Stomach smooth muscle (tissue), 2 donors: ENCODE data around the gene LRR1.
"Not testable (repeated sequence)": the region's sequence is repeated elsewhere in the genome, so short reads cannot be mapped to it uniquely, and the experiment has no call there.

ENCODE experiments used
- H3K27ac ChIP-seq: one replicate; pipeline ENCODE4 v1.7.0; 2013; ENCODE audit warnings: mild to moderate bottlenecking, low read length, inconsistent platforms
- H3K27me3 ChIP-seq, 2 donors: one replicate each; pipeline ENCODE4 v1.7.0; 2013; ENCODE audit warnings: low read length in 2 of 2; ENCODE audit not compliant: insufficient read depth in 2 of 2, control insufficient read depth in 1 of 2
- H3K36me3 ChIP-seq, 2 donors: one replicate each; pipeline ENCODE4 v1.7.0; 2013; ENCODE audit warnings: low read length in 2 of 2; ENCODE audit not compliant: control insufficient read depth in 2 of 2, insufficient read depth in 2 of 2
- H3K4me1 ChIP-seq: one replicate; pipeline ENCODE4 v1.7.0; 2013; ENCODE audit warnings: low read length; ENCODE audit not compliant: control insufficient read depth, insufficient read depth
- H3K4me3 ChIP-seq, 2 donors: one replicate each; pipeline ENCODE4 v1.7.0; 2013; ENCODE audit warnings: low read length in 2 of 2
- H3K9ac ChIP-seq, 2 donors: one replicate each; pipeline ENCODE4 v1.7.0; 2013; ENCODE audit warnings: low read length in 2 of 2, mild to moderate bottlenecking in 1 of 2
- H3K9me3 ChIP-seq, 2 donors: one replicate each; pipeline ENCODE4 v1.7.0; 2013; ENCODE audit warnings: low read length in 2 of 2; ENCODE audit not compliant: control insufficient read depth in 2 of 2
- donor health status: healthy.
- donor health status: Pancreatic carcinoma.

Gene LRR1

DNA sequence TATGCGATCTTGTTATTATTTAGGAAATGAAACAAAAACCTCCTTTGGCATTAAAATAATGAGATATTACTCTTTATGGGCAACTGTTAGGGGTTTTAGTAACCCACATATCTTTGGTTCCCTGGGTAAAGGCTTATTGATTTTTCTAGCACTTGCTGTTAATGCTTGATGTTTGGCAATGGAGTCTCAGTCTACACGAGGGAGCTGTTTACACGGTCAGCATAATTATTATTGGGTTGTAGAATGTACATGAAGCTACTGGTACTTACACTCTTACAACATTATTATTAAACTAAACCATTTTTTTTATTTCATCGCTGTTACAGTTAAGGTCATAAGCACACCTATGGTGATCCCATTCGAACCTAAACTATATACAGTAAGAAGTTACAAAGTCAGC is 24.7 kb upstream of the LRR1 start:
- no peak overlapping the region for H3K4me3 ChIP-seq
- peaks cover 7% of the 10 kb centered on the region in 2 donors for H3K36me3 ChIP-seq

DNA sequence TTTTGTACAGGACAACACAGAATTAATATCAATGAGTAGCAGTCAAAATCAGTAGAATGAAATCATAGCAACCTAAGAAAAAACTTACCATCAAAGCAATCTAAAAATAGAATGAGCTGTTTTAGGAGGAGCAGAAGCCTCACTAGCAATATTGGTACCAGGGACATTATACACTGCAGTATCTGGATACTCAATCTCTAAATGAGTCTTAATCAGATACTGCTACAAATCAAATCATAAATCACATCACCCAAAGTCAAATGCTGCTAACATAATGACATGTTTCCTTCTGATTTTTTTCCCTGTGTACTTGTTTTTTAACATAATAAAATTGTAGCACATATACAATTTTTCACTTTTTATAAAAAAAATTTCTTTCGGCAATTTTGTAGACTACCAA is 20.6 kb upstream of the LRR1 start:
- H3K27me3 ChIP-seq, result no peaks in the 10 kb centered on the region
- H3K27ac ChIP-seq, result no peak overlapping the region
- H3K9ac ChIP-seq, result no peak overlapping the region
- peaks cover 7 to 14% of the 10 kb centered on the region in 2 donors for H3K36me3 ChIP-seq
- no peaks in the 10 kb centered on the region for H3K4me1 ChIP-seq
- H3K9me3 ChIP-seq, result no peaks in the 10 kb centered on the region
- no peak overlapping the region for H3K4me3 ChIP-seq

More for the DNA sequence above, 24.7 kb upstream of the LRR1 start:
- H3K9ac ChIP-seq, result no peak overlapping the region
- no peaks in the 10 kb centered on the region for H3K9me3 ChIP-seq
- no peaks in the 10 kb centered on the region for H3K27me3 ChIP-seq
- H3K4me1 ChIP-seq, result no peaks in the 10 kb centered on the region
- H3K27ac ChIP-seq, result no peak overlapping the region

DNA sequence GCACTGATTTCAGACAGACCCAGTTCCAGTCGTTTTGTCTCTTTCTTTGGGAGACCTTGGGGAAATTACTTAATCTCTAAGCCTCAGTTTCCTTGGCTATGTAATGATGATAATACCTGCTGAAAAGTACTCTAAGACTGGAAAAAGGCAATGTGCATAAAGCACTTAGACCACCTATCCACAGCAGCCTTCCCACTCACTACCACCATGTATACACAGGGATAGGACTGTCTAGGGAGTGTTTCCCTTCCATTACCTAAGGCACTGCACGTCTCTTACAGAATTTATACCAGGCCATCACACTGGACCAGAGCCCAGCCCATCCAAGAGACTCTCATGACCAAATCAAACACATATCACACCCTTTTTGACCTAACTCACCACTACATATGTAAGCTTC is 18.9 kb upstream of the LRR1 start:
- Histone ChIP-seq H3K36me3 (peaks cover 15 to 20% of the 10 kb centered on the region in 2 donors), H3K9me3 (no peaks in the 10 kb centered on the region), H3K27me3 (no peaks in the 10 kb centered on the region), H3K9ac (no peak overlapping the region), H3K4me3 (no peak overlapping the region), H3K27ac (no peak overlapping the region), H3K4me1 (peaks cover 10% of the 10 kb centered on the region)

DNA sequence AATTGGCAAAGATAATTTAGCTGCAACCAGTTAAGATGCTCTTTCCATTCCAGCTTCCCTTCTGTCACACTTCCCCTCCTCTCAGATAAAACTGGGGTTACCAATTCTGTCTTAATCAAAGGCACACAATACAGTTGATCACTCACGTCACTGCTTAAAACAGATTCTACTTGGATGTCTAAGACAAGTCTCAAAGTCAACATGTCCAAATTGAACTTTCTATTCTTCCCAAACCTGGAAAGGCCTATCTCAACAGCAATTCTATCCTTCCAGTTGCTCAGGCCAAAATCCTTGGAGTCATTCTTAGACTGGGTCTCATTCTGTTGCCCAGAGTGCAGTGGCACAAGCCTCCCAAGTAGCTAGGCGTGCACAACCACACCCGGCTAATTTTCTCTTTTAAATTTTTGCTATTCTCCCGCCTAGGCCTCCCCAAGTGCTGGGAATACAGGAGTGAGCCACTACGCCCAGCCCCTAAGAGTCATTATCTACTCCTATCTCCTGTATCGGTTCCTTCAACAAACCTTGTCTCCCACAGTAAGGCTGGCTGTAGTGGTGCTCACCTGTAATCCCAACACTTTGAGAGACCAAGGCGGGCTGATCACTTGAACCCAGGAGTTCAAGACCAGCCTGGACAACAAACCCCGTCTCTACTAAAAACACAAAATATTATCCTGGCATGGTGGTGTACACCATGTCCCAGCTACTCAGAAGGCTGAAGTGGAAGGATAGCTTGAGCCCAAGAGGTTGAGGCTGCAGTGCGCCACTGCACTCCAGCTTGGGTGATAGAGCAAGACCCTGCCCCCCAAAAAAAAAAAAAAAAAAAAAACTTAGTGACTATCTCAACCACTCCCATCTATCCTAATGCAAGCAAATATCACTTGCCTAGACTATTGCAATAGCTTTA is 17.3 kb upstream of the LRR1 start:
- no peak overlapping the region for H3K9ac ChIP-seq
- peaks cover 12 to 17% of the 10 kb centered on the region in 2 donors for H3K36me3 ChIP-seq
- H3K4me1 ChIP-seq, result peaks cover 16% of the 10 kb centered on the region
- H3K4me3 ChIP-seq, result no peak overlapping the region
- H3K9me3 ChIP-seq, result no peaks in the 10 kb centered on the region
- H3K27ac ChIP-seq, result no peak overlapping the region
- no peaks in the 10 kb centered on the region for H3K27me3 ChIP-seq

DNA sequence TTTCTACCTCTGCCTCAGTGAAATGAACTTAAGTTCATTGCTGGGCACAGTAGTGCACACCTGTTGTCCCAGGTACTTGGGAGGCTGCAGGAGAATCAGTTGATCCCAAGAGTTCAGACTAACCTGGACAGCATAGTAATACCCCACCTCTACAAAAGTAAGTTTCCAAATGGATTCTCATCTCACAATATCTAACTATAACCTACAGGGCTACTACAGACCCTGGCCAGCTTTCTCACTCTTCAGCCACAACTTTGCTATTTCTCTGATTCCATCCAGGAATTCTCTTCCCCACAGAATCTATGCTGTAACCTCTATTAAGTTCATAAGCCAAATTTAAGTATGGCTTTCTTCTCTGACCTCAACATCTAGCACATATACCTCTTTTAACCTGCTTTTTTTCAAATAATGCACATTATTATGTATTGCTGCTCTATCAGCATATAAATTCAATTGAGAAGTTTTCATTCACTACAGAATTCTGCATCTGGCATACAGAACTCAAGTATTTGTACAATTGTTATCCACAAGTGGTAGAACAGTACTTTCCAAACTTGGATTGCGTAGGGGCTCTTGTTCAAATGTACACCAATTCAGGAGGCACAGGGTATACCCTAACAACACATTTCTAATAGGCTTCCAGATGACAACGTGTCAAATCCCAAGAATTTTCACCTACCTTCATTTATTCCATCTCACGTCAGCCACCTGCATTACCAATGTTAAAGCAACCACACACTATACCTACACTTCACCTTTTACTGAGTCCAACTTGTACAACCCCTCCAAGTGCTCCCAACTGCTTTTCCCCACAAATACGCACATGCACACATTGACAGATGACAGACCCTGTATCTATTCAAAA is 16.4 kb upstream of the LRR1 start:
- peaks cover 16% of the 10 kb centered on the region for H3K4me1 ChIP-seq
- H3K4me3 ChIP-seq, result no peak overlapping the region
- peaks cover 8 to 14% of the 10 kb centered on the region in 2 donors for H3K36me3 ChIP-seq
- no peak overlapping the region for H3K9ac ChIP-seq
- no peaks in the 10 kb centered on the region for H3K9me3 ChIP-seq
- no peaks in the 10 kb centered on the region for H3K27me3 ChIP-seq
- H3K27ac ChIP-seq, result no peak overlapping the region

DNA sequence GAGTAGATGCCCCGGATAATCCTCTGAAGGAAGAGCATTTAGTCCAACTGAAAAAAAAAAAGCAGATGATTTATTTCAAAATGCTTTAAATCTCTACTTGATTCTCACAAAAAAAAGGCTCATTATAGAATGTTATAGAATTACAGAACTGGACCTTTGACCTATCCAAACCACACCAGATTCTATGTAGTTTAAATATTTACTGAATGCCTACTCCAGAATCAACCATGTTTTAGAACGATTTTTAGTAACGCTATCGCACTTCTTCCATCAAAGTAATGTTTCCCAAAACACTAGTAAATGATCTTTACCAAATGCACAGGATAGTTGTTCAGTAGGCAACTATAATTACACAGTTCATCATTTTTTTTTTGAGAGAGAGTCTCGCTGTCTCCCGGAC is 15.1 kb upstream of the LRR1 start:
- Histone ChIP-seq H3K9ac (no peak overlapping the region), H3K36me3 (peaks cover 8 to 14% of the 10 kb centered on the region in 2 donors), H3K4me1 (peaks cover 16% of the 10 kb centered on the region), H3K27ac (no peak overlapping the region), H3K9me3 (no peaks in the 10 kb centered on the region), H3K4me3 (no peak overlapping the region), H3K27me3 (no peaks in the 10 kb centered on the region)

DNA sequence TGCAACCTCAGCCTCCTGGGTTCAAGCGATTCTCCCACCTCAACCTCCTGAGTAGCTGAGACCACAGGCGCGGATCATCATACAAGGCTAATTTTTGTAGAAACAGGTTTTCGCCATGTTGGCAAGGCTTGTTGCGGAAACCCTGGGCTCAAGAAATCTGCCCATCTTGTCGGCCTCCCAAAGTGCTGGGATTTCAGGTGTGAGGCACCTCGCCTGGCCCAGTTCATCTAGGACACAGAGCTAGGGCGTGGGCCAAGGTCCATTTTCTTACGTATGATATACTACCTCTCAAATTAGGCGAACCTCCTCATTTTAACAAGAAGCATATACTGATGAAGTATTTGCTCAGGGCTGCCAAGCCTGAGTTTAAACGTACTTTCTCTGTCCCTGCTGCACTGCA is 14.7 kb upstream of the LRR1 start:
- H3K27me3 ChIP-seq, result no peaks in the 10 kb centered on the region
- H3K4me3 ChIP-seq, result peak overlapping the region in 1 of 2 donors; percentile 8
- H3K27ac ChIP-seq, result no peak overlapping the region
- H3K4me1 ChIP-seq, result peaks cover 16% of the 10 kb centered on the region
- H3K36me3 ChIP-seq, result peaks cover 8 to 14% of the 10 kb centered on the region in 2 donors
- peak overlapping the region in 1 of 2 donors; percentile 36 for H3K9ac ChIP-seq
- H3K9me3 ChIP-seq, result no peaks in the 10 kb centered on the region

DNA sequence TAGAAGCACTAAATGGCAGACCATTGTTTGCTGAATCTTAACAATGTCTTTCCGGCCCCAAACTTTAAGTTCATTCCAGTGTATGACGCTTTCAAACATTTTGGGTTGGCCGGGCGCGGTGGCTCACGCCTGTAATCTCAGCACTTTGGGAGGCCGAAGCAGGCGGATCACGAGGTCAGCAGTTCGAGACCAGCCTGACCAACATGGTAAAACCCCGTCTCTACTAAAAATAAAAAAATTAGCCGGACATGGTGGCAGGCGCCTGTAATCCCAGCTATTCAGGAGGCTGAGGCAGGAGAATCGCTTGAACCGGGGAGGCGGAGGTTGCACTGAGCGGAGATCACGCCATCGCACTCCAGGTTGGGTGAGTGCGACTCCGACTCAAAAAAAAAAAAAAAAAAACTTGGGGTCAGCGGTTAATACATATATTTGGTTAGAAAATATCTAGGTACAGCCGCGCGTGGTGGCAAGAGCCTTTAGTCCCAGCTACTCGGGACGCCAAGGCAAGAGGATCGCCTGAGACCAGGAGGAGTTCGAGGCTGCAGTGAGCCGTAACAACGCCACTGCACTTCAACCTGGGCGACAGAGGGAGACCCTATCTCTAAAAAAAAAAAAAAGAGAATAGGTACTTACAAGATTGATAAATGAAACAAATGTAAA is 13.6 kb upstream of the LRR1 start:
- H3K27me3 ChIP-seq, H3K9me3 ChIP-seq: not testable (repeated sequence)
- H3K9ac ChIP-seq, result peak overlapping the region; percentile 93 to 98
- peaks cover 16% of the 10 kb centered on the region for H3K4me1 ChIP-seq
- peak overlapping the region; percentile 88 for H3K27ac ChIP-seq
- H3K36me3 ChIP-seq, result peaks cover 8 to 14% of the 10 kb centered on the region in 2 donors
- H3K4me3 ChIP-seq, result peak overlapping the region; percentile 96 to 99

DNA sequence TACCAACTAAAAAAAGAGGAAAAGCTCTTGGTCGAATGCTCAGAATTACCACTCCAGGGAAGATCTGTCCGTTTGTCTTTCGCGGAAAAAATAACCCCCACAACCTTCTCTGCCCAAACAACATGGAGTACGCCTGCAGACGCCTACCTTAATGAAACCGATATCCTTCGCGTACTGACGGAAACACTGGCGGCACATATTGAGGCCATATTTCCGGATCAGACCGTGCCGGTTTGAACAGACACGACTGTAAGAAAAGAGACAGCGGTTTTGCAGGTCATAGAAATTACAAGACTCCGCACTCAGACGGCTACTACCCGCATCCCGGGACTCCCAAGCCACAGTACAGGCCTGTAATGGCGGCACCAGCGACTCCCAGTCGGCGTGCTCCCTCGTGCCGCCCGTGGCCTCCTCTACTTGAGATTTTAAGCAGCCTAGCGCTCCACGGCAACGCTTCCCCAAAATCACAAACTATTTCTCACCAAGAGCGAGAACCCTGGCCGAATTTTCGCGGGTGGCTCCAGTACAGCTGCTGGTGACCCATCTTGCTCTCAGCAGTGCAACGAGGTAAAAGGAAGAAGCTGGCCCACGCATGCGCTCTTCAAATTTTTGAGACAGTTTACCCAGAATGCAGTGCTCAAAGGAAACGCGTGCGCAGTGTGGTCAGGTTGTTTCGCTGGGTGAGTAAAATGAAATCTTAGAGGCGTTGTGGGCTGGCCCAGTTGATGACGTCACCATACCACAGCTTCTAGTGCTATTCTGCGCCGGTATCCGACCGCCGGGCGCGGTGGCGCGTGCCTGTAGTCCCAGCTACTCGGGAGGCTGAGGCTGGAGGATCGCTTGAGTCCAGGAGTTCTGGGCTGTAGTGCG is 12.7 kb upstream of the LRR1 start, which contains the start of gene RPS29:
Gene RPS29, minus strand, starts transcription at position 578 of the 870 bp plus-strand sequence. Its CDS starts 34 bp downstream, at position 544.
- peaks cover 8 to 14% of the 10 kb centered on the region in 2 donors for H3K36me3 ChIP-seq
- peak within 1 kb of the TSS; percentile 93 to 98 for H3K9ac ChIP-seq
- peaks cover 16% of the 10 kb centered on the region for H3K4me1 ChIP-seq
- peak within 1 kb of the TSS; percentile 88 for H3K27ac ChIP-seq
- no peaks in the 10 kb centered on the region for H3K9me3 ChIP-seq
- peak within 1 kb of the TSS; percentile 96 to 99 for H3K4me3 ChIP-seq
- no peaks in the 10 kb centered on the region for H3K27me3 ChIP-seq
